HG03196 (cell line): ENCODE data around the gene EPRS1.
A peak's percentile ranks its signal among the peaks of the same experiment; 100 is the strongest.

Experiments
- ATAC-seq: cut with Tn5 transposase; IDR thresholded peaks from one replicate; pipeline ENCODE4 v1.9.1; 2021; ENCODE audit not compliant: unreplicated experiment

EPRS1 gene

DNA sequence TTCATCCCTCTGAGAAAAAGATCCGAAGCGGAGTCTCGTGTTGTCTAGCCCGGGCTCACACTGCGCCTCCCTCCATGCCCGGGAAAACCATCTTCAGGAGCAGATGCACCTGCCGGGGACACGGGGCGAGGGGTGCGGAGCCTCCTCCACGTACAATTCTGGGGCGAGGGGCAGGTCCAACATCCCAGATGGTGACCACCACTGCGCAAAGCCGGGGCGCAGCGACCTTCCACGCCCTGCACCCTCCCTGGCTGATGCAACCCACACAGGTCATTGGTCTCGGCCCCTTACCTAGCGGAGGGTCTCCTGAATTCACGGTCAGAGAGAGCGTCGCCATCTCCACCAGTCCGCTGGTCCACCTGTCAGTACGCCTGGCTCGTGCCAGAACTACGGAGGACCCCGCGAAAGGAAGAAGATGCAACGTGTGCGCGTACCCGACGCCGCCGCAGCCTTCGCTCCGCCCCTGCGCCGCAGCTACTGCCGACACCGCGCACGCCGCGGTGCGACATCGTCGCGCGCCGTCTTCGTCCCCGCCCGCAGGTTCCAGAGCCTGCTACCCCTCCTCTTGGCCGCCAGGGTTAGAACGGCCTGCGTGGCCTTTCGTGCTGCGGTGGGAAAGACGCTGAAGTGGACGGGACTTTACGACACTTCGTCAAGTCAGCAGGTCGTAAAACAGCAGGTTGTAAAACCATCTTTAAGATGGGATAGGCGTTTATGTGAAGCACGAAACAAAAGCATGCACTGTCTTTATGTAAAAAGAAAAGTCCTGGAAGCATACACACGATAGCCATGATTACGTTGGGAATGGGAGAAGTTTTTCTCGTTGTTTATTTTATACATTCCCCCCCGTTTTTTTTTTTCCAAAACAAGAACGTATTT is at the start of gene EPRS1:
EPRS1 (minus strand) TSS at position 454 of the 879 bp plus-strand sequence; CDS start at position 337, 117 bp downstream.
- ATAC-seq = peak; percentile 99

DNA sequence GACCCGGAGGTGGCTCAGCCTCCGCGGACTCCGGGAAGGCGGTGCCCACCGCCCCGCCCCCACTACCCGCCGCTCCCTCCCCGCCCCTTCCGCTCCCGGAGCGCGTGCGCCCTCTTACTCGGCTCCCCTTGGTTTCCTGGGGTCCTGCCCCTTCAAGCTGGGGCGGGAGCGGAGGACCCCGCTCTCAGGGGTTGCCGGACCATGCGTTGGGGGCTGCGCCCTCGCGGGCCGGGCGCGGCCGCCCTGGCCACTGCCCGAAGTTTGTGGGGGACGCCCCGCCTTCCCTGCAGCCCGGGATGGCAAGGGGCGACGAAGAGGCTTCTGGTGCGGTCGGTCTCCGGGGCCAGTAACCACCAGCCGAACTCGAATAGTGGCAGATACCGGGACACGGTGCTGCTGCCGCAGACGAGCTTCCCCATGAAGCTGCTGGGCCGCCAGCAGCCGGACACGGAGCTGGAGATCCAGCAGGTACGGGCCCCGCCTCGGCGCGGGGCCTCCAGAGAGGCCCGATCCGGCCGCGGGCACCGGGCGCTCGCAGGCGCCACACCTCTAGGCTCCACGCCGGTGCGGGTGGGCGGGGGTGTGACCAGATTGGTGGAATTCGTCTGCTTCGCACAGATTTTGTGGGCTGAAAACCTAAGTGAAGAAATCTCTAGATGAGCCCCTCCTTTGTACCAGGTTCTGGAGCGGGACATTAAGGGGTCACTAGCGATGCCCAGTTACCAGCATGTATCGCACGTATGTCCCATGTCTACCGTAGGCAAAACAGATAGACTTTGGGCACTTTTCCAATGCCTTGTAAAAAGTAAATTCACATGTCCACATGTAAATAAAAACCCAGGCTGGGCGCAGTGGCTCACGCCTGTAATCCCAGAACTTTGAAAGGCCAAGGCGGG is 48.0 kb upstream of the EPRS1 start, which contains the start of gene IARS2:
IARS2 (plus strand) TSS at position 117 of the 896 bp plus-strand sequence; CDS start at position 202, 85 bp downstream.
- peak; percentile 63 for ATAC-seq

DNA sequence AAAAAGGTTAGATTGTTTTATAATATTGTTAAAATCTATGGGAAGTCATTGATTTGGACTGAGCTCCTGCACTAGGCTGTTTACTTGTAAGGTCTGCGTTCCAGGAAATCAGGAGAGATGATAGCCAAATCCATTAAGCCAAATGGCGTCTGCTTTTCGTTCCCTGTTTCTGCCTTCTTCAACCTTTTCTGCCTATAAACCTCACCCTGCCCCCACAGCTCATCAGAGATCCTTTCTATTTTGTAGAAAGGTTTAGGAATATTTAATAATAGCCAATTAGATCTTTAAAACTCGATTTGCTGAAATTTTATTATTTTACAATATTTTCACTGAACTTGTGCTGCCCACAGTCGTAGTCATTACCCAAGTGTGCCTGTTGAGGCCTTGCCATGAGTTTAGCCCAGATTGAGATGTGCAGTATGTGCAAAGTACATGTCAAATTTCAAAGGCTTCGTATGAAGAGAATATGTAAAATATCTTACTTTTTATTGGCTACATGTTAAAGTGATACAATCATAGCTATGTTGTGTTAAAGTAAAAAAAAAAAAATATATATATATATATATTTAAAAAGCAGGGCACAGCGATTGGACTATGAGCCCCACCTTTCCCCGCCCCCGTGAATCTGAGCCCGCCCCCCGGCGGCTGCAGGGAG is 47.2 kb upstream of the EPRS1 start:
- peak; percentile 0 for ATAC-seq

DNA sequence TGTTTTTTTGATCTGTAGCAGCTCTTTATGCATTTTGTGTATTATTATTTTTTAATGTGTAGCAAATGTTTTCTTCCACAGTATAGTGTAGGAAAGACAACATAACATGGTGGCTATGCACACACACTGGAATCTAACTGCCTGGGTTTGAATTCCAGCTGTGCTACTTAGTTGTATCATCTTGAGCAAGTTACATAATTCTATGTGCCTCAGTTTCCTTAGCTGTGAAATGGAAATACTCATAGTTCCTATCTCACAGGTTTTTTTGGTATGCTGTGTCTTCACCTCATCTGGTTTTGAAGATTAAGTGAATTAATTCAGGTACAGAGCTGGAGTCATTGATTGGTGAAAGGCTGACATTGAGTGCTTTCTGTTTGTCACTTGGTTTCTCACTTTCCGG is 46.4 kb upstream of the EPRS1 start:
- ATAC-seq = no peak

DNA sequence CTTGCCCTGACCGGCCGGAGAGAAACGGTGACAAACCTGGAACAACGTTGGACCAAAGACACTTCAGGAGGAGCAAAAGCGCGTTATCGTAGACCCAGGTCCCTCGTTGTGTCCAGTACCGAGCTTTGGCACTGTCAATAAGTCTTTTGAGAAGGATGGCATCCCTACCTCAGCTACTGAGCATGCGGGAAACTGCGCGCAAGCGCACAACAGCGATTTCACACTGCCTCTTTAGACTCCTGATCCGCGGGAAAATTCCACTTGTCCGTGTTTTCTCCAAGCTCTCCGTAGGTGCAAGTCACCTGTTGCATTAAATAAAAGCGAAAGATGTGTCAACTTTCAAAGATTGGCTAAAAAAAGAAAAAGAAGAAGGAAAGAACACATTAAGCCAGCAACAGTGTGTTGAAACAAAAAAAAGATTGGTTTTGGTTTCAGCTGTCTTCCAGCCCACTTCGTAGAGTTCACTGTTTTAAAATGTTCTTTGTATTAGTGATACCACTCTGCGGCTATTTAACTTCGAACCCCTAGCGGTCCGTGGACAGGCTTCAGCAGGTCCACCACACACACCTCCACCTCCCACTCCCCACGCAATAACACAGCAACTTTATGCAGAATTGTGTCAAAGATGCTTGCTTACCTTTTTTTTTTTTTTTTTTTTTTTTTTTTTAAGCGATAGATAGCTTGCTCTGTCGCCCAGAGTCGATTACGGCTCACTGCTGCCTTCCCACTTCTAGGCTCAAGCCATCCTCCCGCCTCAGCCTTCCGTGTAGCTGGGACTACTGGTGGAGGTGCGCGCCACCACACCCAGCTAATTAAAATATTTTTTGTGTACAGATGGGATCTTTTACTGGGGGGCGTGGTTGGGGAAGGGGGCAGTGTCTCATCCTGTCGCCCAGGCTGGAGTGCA is 43.6 kb upstream of the EPRS1 start, which contains the start of gene BPNT1:
BPNT1 (minus strand) TSS at position 139 of the 907 bp plus-strand sequence. CDS start 9,942 bp downstream, outside the sequence.
- ATAC-seq = peak; percentile 67

DNA sequence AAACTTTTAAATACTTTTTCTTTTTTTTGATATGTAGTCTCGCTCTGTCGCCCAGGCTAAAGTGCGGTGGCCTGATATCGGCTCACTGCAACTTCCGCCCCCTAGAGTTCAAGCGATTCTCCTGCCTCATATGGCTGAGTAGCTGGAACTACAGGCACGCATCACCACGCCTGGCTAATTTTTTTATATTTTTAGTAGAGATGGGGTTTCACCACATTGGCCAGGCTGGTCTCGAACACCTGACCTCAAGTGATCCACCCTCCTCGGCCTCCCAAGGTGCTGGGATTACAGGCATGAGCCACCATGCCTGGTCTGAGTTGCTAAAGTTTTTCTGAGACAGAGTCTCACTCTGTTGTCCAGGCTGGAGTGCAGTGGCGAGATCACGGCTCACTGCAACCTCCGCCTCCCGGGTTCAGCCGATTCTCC is 40.0 kb upstream of the EPRS1 start:
- ATAC-seq = peak; percentile 36

DNA sequence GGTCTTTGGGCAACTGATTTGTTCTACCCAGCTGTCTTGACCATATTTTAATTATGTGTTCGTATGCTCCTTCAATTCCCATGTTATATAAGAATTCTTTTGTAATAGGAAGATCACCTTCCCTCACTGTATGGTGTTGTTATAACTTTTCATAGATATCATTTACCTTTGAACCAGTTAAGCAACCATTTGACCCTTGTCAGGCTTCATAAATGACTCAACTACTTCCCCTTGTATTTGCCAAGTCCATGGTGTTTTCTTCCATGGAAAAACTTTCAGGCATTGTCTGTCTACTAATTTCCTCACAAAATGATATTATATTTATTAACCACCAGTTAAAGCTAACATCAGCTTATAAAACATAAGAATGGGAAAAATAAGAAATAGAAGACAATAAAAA is 38.2 kb upstream of the EPRS1 start:
- ATAC-seq = no peak

DNA sequence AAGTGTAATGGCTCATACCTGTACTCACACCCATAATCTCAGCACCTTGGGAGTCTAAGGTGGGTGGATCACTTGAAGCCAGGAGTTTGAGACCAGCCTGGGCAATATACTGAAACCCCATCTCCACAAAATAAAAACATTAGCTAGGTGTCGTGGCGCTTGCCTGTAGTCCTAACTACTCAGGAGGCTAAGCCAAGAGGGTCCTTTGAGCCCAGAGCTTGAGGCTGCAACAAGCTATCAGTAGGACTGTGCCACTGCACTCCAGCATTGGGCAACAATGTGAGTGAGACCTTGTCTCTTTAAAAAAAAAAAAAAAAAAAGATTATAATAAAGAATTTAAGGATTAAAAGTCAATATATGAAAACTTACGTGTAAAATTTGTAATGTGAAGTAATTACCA is 31.6 kb upstream of the EPRS1 start:
- ATAC-seq = no peak

DNA sequence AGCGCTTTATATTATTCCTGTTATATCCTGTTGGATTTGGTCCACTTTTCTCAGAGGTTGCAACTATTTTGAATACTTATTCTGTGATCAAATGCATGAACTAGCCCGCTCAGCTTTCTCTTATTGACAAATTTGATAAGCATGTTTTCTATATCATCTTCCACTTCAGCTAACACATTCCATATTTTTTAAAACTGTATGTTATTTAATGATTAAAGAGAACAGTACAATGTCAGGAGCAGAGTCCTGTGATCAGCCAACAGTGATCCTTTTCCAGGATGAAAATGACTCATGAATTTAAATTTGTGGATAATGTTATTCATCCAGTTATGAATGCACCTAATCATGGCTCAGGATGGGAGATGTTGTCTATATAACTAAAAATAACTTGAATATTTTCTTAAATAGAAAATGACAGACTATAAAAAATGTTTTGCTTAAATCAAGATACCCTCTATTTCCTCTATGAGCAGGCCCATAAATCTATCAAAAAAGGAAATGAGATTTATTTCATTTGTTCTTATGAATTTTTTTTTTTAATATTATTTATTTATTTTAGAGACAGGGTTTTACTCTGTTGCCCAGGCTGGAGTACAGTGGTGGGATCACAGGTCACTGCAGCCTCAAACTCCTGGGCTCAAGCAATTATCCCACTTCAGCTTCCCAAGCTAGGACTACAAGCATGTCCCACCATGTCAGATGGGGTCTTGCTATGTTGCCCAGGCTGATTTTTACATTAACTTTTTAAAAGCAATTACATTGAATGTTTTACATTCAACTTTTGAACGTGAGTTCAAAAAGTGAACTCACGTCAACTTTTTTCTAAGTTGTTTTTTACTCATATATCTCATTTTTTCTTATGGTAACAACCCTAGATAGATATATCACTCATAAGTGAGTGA is 30.8 kb upstream of the EPRS1 start:
- ATAC-seq = no peak

DNA sequence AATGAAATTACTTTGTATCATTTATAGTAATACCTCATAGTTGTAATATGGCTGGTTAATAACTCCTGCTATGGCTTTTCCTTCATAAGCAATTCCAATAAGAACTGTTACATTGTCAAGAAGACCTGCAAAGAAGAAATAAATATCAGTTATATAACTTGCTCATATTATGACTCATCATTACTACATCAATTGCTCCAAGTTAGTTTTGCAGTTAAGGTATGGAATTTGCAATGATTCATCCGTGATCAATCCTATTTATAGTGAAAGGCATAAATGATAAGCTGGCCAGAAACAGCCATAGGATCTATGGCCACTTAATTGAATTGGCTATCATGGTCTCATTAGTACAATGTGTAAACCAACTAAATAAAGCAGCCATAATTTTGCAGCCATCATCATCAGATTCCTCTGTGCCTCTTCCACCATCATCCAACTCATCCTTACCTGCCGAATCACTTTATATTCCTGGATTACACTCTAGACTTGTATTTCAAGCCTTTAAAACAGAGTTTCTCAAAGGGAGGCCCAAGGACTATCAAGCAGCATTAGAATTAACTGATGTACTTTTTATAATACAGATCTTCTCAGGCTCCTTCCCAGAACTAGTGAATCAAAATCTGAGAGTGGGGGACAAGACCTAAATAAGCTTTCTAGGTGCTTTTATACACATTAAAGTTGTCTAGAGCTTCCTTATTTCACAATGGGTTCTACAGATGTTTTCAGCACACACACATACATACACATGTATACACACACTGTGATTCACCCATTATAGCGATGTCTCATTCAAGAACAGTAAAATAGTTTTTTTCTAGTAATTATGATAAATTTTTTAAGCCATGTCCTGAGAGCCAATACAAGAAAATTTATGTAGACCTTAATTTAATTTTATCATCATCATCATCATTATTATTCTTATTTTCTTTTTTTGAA is 21.2 kb upstream of the EPRS1 start:
- no peak for ATAC-seq

DNA sequence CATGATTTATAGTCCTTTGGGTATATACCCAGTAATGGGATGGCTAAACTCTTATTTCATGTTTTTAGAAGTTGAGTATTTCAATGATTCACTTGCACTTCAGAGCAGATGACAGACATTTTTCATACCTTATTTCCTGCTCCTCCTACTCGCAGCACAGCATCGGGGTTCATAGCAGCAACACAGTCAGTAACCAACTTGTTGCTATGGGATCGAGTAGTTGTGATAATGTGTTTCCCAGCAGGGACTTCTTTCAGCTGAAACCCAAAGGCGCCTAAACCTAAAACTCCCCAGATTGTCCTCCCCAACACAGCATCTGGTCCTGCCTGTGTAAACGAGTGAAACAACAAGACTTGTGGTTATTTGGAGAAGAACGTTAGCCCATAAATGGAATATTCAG is 16.3 kb upstream of the EPRS1 start:
- no peak for ATAC-seq

DNA sequence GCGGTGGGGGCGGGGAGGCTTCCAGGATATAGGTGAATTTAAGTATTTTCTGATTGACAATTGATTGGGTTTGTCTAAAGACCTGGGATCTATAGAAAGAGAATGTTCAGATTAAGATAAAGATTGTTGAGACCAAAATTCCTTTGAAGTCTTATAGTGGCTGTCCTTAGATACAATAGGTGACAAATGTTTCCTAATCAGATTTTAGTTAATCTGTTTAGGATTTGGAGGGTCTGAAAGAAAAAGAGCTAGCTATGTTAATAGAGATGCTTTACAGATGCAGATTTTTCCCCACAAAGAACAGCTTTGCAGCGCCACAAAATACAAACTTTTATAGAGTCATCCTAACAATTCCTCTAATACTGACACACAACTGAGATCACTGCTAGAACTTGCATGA is 14.6 kb upstream of the EPRS1 start:
- no peak for ATAC-seq

DNA sequence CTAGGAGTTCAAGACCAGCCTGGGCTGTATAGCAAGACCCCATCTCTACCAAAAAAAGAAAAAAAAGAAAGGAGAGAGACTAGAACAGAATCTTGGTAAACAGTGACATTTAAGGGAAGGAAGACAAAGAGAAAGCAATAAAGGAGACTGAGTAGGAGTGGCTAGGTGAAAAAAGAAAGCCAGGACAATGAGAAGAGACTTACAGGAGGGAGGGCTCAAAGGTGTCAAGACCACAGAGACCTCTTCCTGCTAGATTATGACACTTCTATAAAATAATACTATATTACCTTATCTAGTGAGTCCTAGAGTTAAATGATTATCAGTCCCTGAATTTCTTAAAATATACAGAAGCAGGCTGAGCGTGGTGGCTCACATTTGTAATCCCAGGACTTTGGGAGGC is 10.1 kb upstream of the EPRS1 start:
- ATAC-seq = no peak

DNA sequence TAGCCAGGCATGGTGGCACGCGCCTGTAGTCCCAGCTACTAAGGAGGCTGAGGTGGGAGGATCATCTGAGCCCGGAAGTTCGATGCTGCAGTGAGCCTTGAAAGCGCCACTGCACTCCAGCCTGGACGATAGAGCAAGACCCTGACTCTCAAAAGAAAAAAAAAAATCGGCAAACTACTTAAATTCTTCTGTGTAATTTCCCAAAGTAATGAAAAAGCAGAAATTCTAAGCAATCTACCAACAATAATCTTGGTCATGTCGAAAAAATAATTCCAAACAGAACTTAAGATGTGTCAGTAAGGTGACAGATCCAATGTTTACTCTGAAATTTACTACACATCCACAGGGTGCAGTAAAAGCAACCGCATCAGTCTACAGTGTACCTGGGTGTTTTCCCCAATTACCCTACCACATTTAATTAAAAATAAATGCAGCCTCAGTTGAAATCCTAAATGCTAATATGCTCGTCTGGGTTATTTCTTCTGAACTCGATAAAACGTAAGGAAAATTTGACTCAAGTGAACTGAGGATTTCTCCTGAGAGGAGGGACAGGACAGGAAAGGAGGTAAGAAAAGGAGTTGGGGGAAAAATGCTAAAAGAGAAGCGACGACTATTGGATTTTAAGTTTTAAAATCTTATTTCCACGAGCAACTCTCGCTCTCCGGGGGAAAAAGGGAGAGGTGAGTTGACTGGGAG is 801 bp downstream of the EPRS1 start:
- no peak for ATAC-seq

DNA sequence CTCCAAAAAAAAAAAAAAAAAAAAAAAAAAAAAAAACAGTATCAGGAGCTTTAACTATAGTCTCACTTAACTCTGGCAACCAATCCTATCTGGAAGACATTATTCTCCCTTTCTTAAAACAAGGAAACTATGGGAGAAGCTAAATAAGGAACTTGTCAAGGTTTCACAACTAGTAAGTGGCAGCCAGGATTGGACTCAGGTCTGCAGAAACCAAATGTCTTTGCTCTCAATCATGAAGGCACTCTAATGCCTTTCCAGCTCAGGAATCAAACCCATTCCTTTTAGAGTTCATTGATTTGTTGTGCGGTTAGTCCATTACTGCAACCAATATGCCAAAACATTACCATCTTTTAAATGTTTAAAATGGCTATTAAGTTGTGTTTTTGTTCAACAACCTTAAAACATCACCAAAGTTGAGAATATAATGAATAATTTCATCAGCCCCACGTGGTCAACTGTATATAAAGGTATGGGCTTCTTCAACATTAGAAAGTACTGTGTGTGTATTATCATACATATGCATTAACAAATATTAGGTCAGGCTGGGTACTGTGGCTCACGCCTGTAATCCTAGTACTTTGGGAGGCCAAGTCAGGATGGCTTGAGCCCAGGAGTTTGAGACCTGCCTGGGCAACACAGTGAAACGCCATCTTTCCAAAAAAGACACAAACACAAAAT is 1.5 kb downstream of the EPRS1 start:
- ATAC-seq = no peak

DNA sequence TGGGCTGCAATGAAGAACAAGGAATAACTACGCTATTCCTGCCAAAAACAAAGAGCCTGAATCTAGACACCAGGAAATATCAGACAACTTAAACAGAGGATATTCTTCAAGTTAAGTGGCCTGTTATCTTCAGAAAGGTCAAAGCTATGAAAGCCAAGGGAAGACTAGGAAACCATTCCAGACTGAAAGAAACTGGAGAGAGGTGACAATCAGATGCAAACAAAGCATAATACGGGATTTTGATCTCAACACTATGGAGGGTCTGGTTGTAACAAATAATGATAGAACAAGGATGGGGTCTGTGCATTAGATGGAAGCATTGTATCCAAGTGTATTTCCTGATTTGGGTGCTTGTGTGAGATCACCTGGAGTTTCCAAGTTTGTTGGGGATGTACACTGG is 2.7 kb downstream of the EPRS1 start:
- ATAC-seq = no peak
